ENCODE results near the gene MPPE1.

Gene MPPE1

DNA sequence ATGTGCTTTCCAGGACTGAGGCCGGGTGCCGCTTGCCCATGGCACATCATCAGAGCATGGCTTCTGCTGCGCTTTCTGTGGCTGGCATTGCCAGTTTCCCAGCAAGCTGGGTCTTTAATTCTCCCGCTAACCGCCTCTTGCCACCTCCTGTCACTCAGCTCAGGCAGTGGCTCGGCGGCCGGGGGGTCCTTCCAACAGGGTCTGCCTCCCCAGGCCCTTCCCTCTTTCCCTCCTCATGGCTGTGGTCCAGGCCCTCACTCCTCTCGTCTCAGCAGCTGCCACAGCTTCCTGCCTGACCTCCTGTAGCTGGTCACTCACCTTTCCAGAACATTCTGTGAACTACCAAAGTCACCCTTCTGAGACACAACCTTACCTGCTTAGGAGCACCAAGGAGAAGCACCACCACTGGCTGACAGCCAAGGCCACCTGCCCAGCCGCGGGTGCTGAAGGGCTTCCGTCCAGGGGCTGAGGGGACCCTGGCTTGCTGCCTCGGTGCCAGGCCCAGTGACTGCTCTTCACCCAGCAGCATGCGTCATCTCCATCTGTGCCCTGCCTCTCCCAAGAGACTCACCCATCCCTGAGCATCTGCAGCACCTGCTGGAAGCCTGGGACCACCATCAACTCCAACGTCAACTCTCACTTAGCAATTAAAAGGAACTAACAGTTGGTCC, 34.3 kb downstream of the MPPE1 start:
- H3K27ac ChIP-seq = no peak overlapping the region
- TF ChIP-seq CTCF (conservative IDR thresholded peaks at IDR 0.05) = no peak

DNA sequence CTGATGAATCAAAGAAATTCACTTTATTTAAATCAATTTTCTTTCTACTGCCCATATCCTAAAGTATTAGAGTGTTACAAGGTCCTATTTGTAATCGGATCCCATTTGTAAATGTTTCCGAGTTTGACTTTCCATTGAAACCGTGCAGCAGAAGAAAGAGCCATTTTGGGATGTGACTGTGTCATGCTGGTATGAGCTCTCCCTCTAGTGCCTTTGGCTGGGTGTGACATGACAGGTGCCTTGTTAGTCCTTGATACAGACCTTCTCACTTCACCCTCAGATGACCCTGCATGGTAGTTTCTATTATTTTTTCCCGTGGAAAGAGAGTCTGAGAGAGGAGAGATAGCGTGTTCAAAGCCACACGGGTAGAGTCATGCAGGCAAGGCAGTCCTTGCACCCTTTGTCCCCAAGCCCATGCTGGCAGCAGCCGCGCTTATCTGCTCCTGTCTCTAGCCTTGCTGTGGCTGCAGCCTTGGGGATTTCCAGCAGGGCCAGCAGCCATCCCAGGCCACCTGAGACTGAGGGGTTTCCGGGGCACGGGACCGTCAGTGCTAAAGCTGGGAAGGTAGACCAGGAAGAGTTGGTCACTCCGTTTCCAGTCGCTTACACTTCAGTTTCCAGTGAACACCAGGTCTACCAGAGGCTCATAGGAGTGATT, 35.5 kb downstream of the MPPE1 start:
- peak; percentile 74 for TF ChIP-seq CTCF (conservative IDR thresholded peaks at IDR 0.05)
- H3K27ac ChIP-seq = no peak overlapping the region

- no peak overlapping the region for H3K27ac ChIP-seq
- no peak for TF ChIP-seq CTCF (conservative IDR thresholded peaks at IDR 0.05)
Measured at GRCh38 chr18:11871501-11871900, 36.6 kb downstream of the MPPE1 start.

- no peak overlapping the region for H3K27ac ChIP-seq
- TF ChIP-seq CTCF (conservative IDR thresholded peaks at IDR 0.05) = no peak
Measured at GRCh38 chr18:11868230-11868629, 39.9 kb downstream of the MPPE1 start.

GRCh38 chr18:11866764-11867163, 41.4 kb downstream of the MPPE1 start:
- H3K27ac ChIP-seq = no peak overlapping the region
- TF ChIP-seq CTCF (conservative IDR thresholded peaks at IDR 0.05) = no peak

- no peak for TF ChIP-seq CTCF (conservative IDR thresholded peaks at IDR 0.05)
- no peak overlapping the region for H3K27ac ChIP-seq
Measured at GRCh38 chr18:11866329-11866728, 41.8 kb downstream of the MPPE1 start.

DNA sequence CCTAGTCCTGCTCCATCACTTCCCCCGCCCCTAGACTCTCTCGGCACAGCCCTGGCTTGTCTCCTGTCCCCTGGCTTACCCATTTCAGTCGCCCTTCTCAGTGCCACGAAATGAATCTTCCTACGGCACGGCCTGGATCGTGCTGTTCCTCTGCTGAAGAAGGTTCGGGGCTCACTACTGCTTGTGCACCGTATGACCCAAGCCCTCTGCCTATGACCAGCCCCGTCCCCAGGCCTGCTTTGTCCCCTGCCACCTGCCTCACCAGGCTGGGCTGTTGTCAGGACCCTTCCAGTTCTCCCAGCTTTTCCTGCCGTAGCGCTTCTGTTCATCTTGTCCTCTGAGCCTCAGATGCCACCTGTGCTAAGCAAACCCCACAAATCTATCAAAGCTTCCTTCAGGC, 43.0 kb downstream of the MPPE1 start:
- no peak overlapping the region for H3K27ac ChIP-seq
- no peak for TF ChIP-seq CTCF (conservative IDR thresholded peaks at IDR 0.05)

All from VCaP (cell line).